ENCODE data around the gene CCDC127. TPM values are rescaled to one million over a fixed set of nuclear protein-coding genes. Genes with fewer than 3 reads are reported as not detected.

CCDC127 gene
- total RNA-seq, 1 donor from 2014 or later, result 8.8 TPM

DNA sequence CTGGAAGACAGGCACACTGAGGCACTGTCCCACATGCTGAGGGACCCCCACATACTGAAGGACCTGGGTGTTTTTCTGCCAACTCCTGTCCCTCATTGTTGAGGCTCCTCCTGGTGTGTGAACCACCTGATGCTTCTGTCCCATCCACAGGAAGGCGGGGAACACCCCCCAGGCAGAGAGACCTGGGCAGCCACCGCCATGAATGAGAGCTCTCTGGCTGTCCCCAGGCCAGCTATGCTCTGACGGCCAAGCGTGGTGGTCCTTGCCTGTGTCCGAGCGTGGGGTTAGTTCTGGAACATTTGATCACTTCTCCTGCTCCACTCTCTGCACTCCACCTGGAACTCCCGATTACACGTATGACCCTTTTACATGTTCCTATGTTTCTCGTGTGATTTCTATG lies 38.6 kb downstream of the CCDC127 start:
- Histone ChIP-seq H3K27ac (ENCODE audit: low read depth, low read length) (no peak overlapping the region), H3K4me3 (ENCODE audit: insufficient read depth, low read depth, low read length) (no peak overlapping the region), H3K4me1 (ENCODE audit: insufficient read depth, low read length) (no peaks in the 10 kb centered on the region), H3K4me2 (ENCODE audit: low read length) (no peak overlapping the region), H3K9ac (ENCODE audit: low read length) (no peak overlapping the region), H3K79me2 (ENCODE audit: insufficient read depth, low read length) (no peaks in the 10 kb centered on the region), H3K27me3 (ENCODE audit: insufficient read depth, low read length) (no peaks in the 10 kb centered on the region), H4K20me1 (ENCODE audit: insufficient read depth, low read length) (no peaks in the 10 kb centered on the region), H3K36me3 (ENCODE audit: insufficient read depth, low read length) (peaks cover 3% of the 10 kb centered on the region), H3K9me3 (ENCODE audit: insufficient read depth, low read depth, low read length) (no peaks in the 10 kb centered on the region), H2AFZ (ENCODE audit: low read depth, low read length) (no peak overlapping the region)
- peaks cover 29% of the 10 kb centered on the region for H3K27me3 Mint-ChIP-seq (ENCODE audit: low read depth, unreplicated experiment)
- H3K36me3 Mint-ChIP-seq (ENCODE audit: low read depth, unreplicated experiment), result peaks cover 5% of the 10 kb centered on the region
- no peak for FAIRE-seq
- DNase-seq (ENCODE audit: low read depth), result no peak
- no peak overlapping the region for H3K27ac Mint-ChIP-seq (ENCODE audit: unreplicated experiment)
- peaks cover 6% of the 10 kb centered on the region for H3K4me1 Mint-ChIP-seq (ENCODE audit: low read depth, unreplicated experiment)
- TF ChIP-seq EZH2 (IDR thresholded peaks at IDR 0.05; ENCODE audit: insufficient read depth, low read length), result no peak
- TF ChIP-seq, protein P1, sequence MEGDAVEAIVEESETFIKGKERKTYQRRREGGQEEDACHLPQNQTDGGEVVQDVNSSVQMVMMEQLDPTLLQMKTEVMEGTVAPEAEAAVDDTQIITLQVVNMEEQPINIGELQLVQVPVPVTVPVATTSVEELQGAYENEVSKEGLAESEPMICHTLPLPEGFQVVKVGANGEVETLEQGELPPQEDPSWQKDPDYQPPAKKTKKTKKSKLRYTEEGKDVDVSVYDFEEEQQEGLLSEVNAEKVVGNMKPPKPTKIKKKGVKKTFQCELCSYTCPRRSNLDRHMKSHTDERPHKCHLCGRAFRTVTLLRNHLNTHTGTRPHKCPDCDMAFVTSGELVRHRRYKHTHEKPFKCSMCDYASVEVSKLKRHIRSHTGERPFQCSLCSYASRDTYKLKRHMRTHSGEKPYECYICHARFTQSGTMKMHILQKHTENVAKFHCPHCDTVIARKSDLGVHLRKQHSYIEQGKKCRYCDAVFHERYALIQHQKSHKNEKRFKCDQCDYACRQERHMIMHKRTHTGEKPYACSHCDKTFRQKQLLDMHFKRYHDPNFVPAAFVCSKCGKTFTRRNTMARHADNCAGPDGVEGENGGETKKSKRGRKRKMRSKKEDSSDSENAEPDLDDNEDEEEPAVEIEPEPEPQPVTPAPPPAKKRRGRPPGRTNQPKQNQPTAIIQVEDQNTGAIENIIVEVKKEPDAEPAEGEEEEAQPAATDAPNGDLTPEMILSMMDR (IDR thresholded peaks at IDR 0.05; ENCODE audit: insufficient read depth, low read depth, low read length), result no peak
- H3K4me3 Mint-ChIP-seq (ENCODE audit: unreplicated experiment), result no peak overlapping the region
- no peaks in the 10 kb centered on the region for H3K9me3 Mint-ChIP-seq (ENCODE audit: unreplicated experiment)

DNA sequence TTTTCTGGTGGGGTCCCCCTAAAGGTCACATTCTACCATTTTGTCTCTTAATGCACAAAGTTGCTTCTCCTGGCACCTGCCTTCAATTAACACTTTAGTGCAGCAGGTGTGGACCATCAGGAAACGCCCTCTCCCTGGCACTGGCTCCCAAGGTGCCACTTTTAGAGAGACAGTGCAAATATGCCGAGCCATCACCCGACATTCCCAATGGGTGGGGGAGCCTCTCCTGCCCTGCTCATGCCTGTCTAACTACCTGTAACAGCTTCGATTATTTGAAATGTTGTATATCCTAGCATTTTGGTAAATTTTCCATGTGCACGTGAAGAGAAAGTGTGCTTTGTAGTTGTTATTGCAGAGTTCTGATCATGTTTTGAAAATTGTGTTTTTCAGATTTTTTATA lies 39.8 kb downstream of the CCDC127 start:
- TF ChIP-seq EZH2 (IDR thresholded peaks at IDR 0.05; ENCODE audit: insufficient read depth, low read length), result no peak
- TF ChIP-seq, protein P1 (IDR thresholded peaks at IDR 0.05; ENCODE audit: insufficient read depth, low read depth, low read length), result no peak
- Histone ChIP-seq H3K4me2 (ENCODE audit: low read length) (no peak overlapping the region), H3K27me3 (ENCODE audit: insufficient read depth, low read length) (no peaks in the 10 kb centered on the region), H4K20me1 (ENCODE audit: insufficient read depth, low read length) (no peaks in the 10 kb centered on the region), H3K9me3 (ENCODE audit: insufficient read depth, low read depth, low read length) (no peaks in the 10 kb centered on the region), H3K4me3 (ENCODE audit: insufficient read depth, low read depth, low read length) (no peak overlapping the region), H3K9ac (ENCODE audit: low read length) (no peak overlapping the region), H3K36me3 (ENCODE audit: insufficient read depth, low read length) (peaks cover 3% of the 10 kb centered on the region), H3K27ac (ENCODE audit: low read depth, low read length) (no peak overlapping the region), H2AFZ (ENCODE audit: low read depth, low read length) (no peak overlapping the region), H3K79me2 (ENCODE audit: insufficient read depth, low read length) (no peaks in the 10 kb centered on the region), H3K4me1 (ENCODE audit: insufficient read depth, low read length) (no peaks in the 10 kb centered on the region)
- peaks cover 4% of the 10 kb centered on the region for H3K36me3 Mint-ChIP-seq (ENCODE audit: low read depth, unreplicated experiment)
- FAIRE-seq, result no peak
- H3K27ac Mint-ChIP-seq (ENCODE audit: unreplicated experiment), result no peak overlapping the region
- no peak for DNase-seq (ENCODE audit: low read depth)
- peaks cover 32% of the 10 kb centered on the region for H3K27me3 Mint-ChIP-seq (ENCODE audit: low read depth, unreplicated experiment)
- H3K9me3 Mint-ChIP-seq (ENCODE audit: unreplicated experiment), result no peaks in the 10 kb centered on the region
- H3K4me1 Mint-ChIP-seq (ENCODE audit: low read depth, unreplicated experiment), result peaks cover 9% of the 10 kb centered on the region
- no peak overlapping the region for H3K4me3 Mint-ChIP-seq (ENCODE audit: unreplicated experiment)

DNA sequence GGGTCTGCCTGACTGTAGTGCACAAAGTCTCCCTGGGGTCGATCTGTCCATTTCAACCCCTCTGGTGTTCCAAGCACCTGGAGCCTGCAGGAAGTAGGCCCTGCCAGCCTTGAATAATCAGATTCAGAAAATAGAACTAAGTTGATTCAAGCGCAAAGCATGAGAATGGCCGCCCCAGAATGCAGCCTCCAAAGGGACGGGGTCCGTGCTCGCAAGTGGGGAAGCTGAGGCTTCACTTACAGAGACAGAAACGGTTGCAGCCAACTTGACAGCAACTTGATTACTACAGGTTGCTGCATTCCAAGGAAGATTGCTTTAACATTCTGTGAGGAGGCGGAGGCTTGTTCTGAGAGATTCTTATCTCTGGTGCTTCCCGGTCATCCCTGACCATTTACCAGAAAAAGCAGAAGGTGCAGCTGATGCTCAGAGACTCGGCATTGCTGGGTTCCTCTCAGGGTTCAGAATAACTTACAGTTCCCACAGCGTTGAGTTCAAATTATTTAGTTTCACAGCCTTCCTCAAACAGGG lies 41.6 kb downstream of the CCDC127 start:
- Mint-ChIP-seq H3K36me3 (ENCODE audit: low read depth, unreplicated experiment) (no peaks in the 10 kb centered on the region), H3K4me3 (ENCODE audit: unreplicated experiment) (no peak overlapping the region), H3K9me3 (ENCODE audit: unreplicated experiment) (no peaks in the 10 kb centered on the region), H3K4me1 (ENCODE audit: low read depth, unreplicated experiment) (peaks cover 9% of the 10 kb centered on the region), H3K27ac (ENCODE audit: unreplicated experiment) (no peak overlapping the region), H3K27me3 (ENCODE audit: low read depth, unreplicated experiment) (peaks cover 37% of the 10 kb centered on the region)
- H3K9me3 ChIP-seq (ENCODE audit: insufficient read depth, low read depth, low read length), result no peaks in the 10 kb centered on the region
- no peak for FAIRE-seq
- no peaks in the 10 kb centered on the region for H3K79me2 ChIP-seq (ENCODE audit: insufficient read depth, low read length)
- no peak for DNase-seq (ENCODE audit: low read depth)
- H3K36me3 ChIP-seq (ENCODE audit: insufficient read depth, low read length), result no peaks in the 10 kb centered on the region
- no peak overlapping the region for H2AFZ ChIP-seq (ENCODE audit: low read depth, low read length)
- no peaks in the 10 kb centered on the region for H4K20me1 ChIP-seq (ENCODE audit: insufficient read depth, low read length)
- H3K4me1 ChIP-seq (ENCODE audit: insufficient read depth, low read length), result no peaks in the 10 kb centered on the region
- H3K27me3 ChIP-seq (ENCODE audit: insufficient read depth, low read length), result no peaks in the 10 kb centered on the region
- H3K4me3 ChIP-seq (ENCODE audit: insufficient read depth, low read depth, low read length), result no peak overlapping the region
- TF ChIP-seq EZH2 (IDR thresholded peaks at IDR 0.05; ENCODE audit: insufficient read depth, low read length), result no peak
- TF ChIP-seq, protein P1 (IDR thresholded peaks at IDR 0.05; ENCODE audit: insufficient read depth, low read depth, low read length), result no peak
- no peak overlapping the region for H3K9ac ChIP-seq (ENCODE audit: low read length)
- H3K27ac ChIP-seq (ENCODE audit: low read depth, low read length), result no peak overlapping the region
- H3K4me2 ChIP-seq (ENCODE audit: low read length), result no peak overlapping the region
